ELR (cell line): ENCODE measurements around the gene HSD17B12.

Experiments
- DNase-seq: peaks from one replicate; pipeline ENCODE4 v3.0.0-alpha.2; 2015; ENCODE audit warnings: low read depth

HSD17B12 gene

GRCh38 chr11:43871051-43871450 lies 190.5 kb downstream of the HSD17B12 start:
- no peak for DNase-seq

- no peak for DNase-seq
These were observed 192.5 kb downstream of the HSD17B12 start for GRCh38 chr11:43872995-43873394.

GRCh38 chr11:43874078-43874477 lies 193.5 kb downstream of the HSD17B12 start:
- no peak for DNase-seq

DNA sequence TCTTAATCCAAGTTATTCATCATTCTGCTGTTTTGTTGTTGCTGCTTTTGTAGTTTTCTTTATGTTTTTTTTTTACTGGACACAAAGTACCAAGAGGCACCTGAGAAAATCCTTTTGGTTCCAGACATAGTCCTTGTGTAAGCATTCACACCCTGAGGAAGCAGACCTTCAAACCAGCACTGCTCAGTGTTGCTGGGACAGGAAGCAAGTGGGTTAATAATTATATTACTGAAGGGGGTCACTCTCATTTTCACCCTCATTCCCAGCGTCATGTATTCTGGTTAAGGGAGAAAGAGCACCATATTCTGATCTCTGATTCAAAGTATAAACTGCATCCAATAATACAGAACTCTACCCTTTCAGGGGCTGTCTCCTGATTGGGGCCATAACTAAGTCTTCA lies 194.2 kb downstream of the HSD17B12 start:
- no peak for DNase-seq

GRCh38 chr11:43879789-43880639 lies 199.5 kb downstream of the HSD17B12 start:
- DNase-seq: no peak

DNA sequence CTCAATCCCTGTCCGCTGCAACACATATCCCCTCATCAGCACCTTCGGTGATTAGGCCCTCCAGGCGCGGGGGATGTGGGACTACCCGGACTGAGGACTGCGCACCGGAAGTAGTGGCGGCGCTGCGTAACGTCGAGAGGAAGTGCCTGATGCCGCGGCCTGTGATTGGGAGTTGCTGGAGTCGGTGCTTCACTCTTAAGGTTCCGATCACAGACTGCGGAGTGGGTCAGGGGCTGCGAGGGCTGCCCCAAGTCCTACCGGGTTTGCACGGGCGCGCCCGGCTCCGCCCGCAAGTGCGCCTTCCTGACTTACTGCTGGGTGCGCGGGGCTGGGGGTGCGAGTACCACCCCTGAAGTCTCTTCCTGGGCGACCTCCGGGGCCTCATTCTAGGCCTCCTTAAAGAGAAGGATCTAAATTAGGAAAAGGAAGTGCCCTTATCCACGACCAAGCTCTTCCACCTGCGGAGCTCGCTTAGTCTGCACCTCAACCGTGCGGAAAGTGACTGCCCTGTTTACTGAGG lies 200.2 kb downstream of the HSD17B12 start, which contains the start of gene ALKBH3:
TSS of gene ALKBH3 (plus strand) at position 192 of the 520 bp plus-strand sequence. CDS start 1,822 bp downstream, outside the sequence.
- peak; percentile 95 for DNase-seq

DNA sequence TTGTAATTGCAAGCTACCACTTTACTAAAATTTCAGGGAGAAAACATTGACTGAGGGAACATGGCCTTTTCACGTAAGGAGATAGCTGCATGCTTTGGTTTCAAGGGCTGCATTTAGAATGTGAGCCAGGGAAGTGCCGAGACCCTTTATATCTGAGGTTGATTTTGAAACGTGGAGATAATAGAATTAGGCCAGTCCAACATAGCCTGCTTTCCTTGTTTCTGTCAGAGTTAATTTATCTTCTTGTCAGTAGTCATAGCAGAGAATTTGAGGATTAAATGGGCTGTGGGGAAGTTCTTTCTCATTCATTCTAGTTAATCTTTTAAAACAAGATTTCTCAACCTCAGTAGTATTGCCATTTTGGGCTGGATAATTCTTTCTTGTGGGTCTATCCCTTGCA lies 212.3 kb downstream of the HSD17B12 start:
- DNase-seq: no peak

GRCh38 chr11:43894546-43894945 lies 214.0 kb downstream of the HSD17B12 start:
- DNase-seq: no peak

DNA sequence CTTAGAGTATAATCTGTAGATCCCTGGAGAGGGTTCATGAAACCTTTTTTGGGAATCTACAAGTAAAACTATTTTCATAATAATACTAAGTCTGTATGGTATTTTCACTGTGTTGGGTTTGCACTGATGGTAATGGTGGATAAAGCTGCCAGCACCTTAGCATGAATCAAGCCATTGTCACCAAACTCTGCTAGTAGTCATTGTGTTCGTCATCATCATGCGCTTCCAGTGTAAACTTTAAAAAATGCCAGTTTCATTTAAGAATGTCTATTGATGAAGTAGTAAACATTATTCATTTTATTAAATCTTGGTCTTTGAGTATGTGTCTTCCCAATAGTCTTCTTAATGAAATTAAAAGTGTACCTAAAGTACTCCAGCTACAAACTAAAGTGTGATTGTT lies 215.1 kb downstream of the HSD17B12 start:
- DNase-seq: no peak

DNA sequence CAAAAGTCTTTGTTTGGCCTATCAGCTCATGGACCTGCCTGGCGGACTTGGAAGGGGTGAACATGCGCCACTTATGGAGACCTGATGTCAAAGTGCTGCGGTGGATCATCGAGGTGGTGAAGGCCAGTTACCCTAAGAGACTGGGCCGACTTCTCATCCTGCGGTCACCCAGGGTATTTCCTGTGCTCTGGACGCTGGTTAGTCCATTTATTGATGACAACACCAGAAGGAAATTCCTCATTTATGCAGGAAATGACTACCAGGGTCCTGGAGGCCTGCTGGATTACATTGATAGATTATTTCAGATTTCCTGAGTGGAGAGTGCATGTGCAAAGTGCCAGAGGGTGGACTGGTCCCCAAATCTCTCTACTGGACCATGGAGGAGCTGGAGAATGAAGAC lies 218.0 kb downstream of the HSD17B12 start:
- DNase-seq: peak; percentile 60

DNA sequence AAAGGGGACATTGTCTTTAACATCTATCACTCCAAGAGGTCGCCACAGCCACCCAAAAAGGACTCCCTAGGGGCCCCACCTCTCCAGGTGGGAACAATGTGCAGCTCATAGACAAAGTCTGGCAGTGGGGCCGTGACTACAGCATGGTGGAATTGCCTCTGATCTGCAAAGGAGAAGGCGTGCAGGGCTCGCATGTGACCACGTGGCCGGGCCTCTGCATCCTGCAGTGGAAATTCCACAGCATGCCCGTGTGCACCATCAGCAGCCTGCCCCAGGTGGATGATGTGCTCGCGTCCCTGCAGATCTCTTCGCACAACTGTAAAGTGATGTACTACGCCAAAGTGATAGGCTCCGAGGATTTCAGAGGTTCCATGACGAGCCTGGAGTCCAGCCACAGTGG lies 218.6 kb downstream of the HSD17B12 start:
- no peak for DNase-seq

GRCh38 chr11:43901551-43901950 lies 221.0 kb downstream of the HSD17B12 start:
- no peak for DNase-seq

DNA sequence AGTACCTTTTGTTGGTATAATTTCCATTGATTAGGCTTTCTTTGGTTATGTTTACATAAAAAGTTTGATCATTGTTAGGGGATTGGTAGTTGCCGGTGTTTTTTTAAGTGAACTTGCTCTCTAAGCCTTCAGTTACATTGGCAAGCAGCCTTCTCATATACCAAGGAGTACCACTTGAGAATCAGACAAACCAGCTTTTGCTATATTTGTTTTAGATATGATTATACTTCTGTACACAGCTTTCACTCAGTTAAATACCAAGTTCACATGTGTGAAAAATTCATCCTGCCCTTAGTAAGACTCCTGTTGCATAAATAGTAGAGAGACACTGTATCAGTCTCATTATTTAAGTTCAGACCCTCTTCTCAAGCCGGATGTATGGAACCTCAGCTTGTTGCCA lies 222.5 kb downstream of the HSD17B12 start:
- no peak for DNase-seq

DNA sequence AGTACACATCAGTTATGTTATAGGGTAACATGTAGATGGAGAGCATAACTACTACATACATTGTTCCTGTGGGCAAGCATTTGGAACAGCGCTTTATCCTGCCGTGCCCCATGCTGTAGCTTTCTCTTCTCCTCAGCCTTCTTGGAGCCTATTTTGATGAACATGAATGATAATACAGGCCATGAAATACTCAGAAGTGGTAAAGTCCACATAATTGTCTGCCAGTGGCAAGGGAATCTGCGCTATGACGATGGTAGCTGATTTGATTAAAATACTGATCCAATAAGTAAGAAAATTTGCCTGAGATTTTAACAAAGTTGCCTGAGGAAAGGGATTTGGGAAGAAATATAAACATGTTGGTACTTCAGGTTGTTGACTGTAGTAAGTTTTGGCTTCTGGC lies 223.4 kb downstream of the HSD17B12 start:
- no peak for DNase-seq

DNA sequence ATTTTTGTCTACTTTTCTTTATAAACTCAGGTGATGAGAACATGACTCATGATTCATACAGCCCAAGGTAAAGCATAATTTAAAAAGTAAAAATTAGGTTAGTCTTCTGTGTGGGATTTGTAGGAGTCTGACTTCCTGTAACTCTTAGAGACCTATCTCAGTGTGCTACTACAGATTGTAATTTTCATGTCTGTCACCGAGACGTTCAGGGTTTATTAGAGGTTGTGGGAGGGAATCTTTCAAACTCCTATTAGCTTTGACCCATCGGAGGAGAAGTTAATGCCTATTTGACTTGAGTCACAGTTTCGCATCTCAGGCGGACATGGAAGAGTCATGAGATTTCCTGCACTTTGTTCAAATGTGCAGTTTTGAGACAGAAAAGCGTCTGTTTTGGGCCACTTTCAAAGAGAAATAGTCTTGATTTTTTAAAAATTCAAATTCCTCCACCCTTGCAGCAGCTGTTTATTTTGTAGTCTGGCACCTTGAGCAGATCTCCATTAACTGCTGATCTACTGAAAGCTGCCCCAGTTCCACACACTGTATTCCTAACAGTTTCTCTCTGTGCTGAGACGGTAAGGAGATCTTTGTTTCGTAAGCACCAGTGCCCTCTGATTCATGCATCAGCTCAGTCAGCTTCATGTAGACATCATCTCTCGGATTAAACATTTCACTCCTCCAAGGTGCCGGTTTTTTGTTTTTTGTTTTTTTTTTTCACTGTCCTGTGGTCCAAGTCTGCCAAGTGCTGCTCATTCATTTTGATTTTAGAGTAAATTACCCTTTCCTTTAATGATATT lies 224.4 kb downstream of the HSD17B12 start:
- DNase-seq: no peak

GRCh38 chr11:43905813-43906241 lies 225.3 kb downstream of the HSD17B12 start:
- no peak for DNase-seq
